ENCODE data around the gene SLC35G6. TPM values are rescaled to one million over a fixed set of nuclear protein-coding genes. Genes with fewer than 3 reads are reported as not detected.
"Not testable (repeated sequence)": the region's sequence is repeated elsewhere in the genome, so short reads cannot be mapped to it uniquely, and the experiment has no call there.

SLC35G6 gene
- total RNA-seq, 1 experiment from 2014 or later: not detected

DNA sequence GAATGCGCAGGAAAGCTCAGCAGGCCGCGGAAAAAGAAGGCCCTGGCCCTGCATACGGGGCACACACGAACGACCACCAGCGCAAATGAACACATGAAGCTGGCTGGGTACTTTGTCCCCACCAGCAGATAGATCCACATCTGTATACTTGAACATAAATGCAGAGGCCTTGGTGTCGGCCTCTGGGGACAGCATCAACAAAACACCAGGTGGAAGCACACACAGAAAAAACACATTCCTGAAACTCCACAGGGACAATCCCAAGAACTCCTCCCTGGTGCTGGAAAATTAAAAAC is 1.2 kb upstream of the SLC35G6 start:
- DNase-seq: no peak
- H3K27me3 ChIP-seq (ENCODE audit: control insufficient read depth, insufficient read depth, low read length): no peaks in the 10 kb centered on the region
- H3K4me3 ChIP-seq (ENCODE audit: insufficient read depth, low read depth, low read length): peak overlapping the region; percentile 70
- H3K36me3 ChIP-seq (replicated peaks; ENCODE audit: control insufficient read depth, insufficient read depth, low read length): no peaks in the 10 kb centered on the region

DNA sequence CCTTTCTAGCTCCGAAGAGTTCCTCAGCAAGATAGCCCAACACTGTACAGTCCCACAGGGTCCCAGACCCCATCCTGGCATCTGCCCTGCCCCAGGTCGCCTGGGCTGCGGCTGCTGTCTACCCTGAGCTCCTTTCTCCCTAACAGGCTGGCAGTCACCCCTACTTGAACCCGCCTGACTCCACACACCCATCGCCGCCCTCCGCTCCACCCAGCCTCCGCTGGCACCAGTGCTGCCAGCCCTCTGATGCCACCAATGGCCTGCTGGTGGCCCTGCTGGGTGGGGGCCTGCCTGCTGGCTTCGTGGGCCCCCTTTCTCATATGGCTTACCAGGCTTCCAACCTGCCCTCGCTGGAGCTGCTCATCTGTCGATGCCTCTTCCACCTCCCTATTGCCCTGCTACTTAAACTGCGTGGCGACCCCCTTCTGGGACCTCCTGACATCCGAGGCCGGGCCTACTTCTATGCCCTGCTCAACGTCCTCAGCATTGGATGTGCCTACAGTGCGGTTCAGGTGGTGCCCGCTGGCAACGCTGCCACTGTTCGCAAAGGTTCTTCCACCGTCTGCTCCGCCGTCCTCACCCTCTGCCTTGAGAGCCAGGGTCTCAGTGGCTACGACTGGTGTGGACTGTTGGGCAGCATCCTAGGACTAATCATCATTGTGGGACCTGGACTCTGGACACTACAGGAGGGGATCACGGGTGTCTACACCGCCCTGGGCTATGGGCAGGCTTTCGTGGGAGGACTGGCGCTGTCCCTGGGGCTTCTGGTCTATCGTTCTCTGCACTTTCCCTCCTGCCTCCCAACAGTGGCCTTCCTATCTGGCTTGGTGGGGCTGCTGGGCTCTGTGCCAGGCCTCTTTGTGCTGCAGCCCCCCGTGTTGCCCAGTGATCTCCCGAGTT is 846 bp downstream of the SLC35G6 start:
- not testable (repeated sequence) for H3K36me3 ChIP-seq (replicated peaks; ENCODE audit: control insufficient read depth, insufficient read depth, low read length); H3K27me3 ChIP-seq (ENCODE audit: control insufficient read depth, insufficient read depth, low read length); DNase-seq; H3K4me3 ChIP-seq (ENCODE audit: insufficient read depth, low read depth, low read length)

DNA sequence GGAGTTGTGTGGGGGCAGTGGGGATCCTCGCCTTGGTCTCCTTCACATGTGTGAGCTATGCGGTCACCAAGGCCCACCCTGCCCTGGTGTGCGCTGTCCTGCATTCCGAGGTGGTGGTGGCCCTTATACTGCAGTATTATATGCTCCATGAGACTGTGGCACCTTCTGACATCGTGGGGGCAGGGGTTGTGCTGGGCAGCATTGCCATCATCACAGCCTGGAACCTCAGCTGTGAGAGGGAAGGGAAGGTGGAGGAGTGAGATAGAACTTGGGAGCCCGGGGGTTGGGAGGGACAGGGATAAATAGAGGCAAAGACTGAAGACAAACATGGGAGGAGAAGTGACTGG is 1.5 kb downstream of the SLC35G6 start:
- not testable (repeated sequence) for H3K4me3 ChIP-seq (ENCODE audit: insufficient read depth, low read depth, low read length); DNase-seq; H3K36me3 ChIP-seq (replicated peaks; ENCODE audit: control insufficient read depth, insufficient read depth, low read length); H3K27me3 ChIP-seq (ENCODE audit: control insufficient read depth, insufficient read depth, low read length)

DNA sequence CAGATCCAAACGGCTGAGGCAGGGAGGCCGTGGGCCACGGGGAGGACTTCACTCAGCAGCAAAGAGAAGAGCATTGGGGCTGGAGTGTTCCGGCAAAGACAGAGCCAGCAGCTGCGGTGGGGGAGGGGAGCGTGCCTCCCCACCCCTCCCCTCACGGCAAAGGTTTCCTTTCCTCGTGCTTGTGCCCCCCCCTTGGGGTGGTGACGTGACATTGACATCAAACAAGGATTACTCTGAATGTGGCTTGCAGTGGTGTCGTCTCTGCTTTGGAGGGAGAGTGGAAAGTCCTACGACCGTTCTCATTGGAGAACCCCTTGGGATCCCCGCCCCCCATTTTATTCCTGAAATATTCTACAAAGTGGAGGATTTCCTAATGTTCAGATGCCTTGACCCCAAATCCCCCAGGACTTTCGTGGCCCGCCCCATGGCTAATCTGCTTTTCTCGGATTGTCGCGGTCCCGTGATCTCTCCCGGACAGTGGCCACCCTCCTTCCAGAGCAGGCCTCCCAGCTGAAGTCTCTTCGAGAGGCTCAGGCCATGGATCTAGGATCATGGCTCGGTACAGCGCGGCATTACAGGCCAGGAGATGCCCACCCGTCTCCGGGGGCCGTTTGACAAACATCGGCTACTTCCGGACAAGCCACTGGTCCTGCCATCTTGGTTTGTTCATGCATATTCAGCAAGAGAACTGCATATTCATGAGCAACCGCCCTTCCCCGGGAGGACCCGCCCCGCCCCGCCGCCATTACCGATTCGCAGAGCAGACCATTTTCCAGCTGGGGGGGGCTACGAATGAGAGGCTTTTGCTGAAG is 2.2 kb downstream of the SLC35G6 start:
- Histone ChIP-seq H3K27me3 (ENCODE audit: control insufficient read depth, insufficient read depth, low read length) (no peaks in the 10 kb centered on the region), H3K36me3 (replicated peaks; ENCODE audit: control insufficient read depth, insufficient read depth, low read length) (peaks cover 2% of the 10 kb centered on the region; the same call in 1 of the 2 replicates), H3K4me3 (ENCODE audit: insufficient read depth, low read depth, low read length) (peak overlapping the region; percentile 59)
- DNase-seq: peak; percentile 95

GRCh38 chr17:7484067-7484918 is 3.0 kb downstream of the SLC35G6 start, which contains the start of gene POLR2A:
Gene POLR2A, plus strand, starts transcription at chr17:7484366.
- peak within 1 kb of the TSS; percentile 59 for H3K4me3 ChIP-seq (ENCODE audit: insufficient read depth, low read depth, low read length)
- peaks cover 2% of the 10 kb centered on the region; the same call in 1 of the 2 replicates for H3K36me3 ChIP-seq (replicated peaks; ENCODE audit: control insufficient read depth, insufficient read depth, low read length)
- no peaks in the 10 kb centered on the region for H3K27me3 ChIP-seq (ENCODE audit: control insufficient read depth, insufficient read depth, low read length)
- DNase-seq: peak; percentile 100

DNA sequence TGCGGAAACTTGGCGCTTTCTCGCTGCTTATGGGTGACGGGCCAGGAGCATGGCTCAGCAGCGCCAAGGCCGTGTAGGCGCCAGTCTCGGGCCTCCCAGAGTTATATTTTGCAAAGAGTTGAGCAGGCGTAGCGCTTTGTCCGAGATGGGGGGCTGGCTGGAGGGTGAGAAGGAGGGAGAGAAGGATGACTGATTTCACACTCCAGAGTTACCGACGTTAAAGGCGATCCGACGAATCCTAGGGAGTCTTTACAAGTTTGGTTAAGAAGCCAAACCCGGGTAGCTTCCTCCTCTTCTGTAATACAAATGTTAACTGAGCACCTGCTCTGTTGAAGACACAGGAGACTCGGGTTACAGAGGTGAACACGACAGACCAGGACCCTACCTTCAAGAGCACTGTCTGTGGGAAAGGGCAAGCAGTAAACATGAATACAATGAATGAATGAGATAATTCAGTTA is 3.7 kb downstream of the SLC35G6 start:
- H3K27me3 ChIP-seq (ENCODE audit: control insufficient read depth, insufficient read depth, low read length): no peaks in the 10 kb centered on the region
- no peak for DNase-seq
- peak overlapping the region; percentile 59 for H3K4me3 ChIP-seq (ENCODE audit: insufficient read depth, low read depth, low read length)
- peaks cover 2% of the 10 kb centered on the region; the same call in 1 of the 2 replicates for H3K36me3 ChIP-seq (replicated peaks; ENCODE audit: control insufficient read depth, insufficient read depth, low read length)

DNA sequence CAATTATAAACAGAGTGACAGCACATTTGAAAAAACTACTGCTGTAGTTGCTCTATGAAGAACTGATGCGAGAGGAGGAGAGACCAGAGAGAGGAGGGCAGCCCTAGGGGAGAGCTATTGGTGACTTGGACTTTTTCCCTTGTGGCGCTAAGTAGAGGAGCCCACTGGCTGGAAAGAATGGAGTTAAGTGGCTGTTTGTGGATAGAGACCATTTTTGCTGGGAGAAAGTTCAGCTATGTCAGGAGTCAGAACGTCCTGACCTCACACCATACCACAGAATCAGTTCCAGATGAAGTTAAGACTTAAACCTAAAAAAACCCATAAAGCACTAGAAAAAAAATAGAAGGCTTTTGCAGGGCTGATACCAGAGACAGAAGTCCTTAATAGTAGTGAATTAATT is 4.9 kb downstream of the SLC35G6 start:
- no peak for DNase-seq
- no peaks in the 10 kb centered on the region for H3K27me3 ChIP-seq (ENCODE audit: control insufficient read depth, insufficient read depth, low read length)
- peaks cover 2% of the 10 kb centered on the region; the same call in 1 of the 2 replicates for H3K36me3 ChIP-seq (replicated peaks; ENCODE audit: control insufficient read depth, insufficient read depth, low read length)
- no peak overlapping the region for H3K4me3 ChIP-seq (ENCODE audit: insufficient read depth, low read depth, low read length)

DNA sequence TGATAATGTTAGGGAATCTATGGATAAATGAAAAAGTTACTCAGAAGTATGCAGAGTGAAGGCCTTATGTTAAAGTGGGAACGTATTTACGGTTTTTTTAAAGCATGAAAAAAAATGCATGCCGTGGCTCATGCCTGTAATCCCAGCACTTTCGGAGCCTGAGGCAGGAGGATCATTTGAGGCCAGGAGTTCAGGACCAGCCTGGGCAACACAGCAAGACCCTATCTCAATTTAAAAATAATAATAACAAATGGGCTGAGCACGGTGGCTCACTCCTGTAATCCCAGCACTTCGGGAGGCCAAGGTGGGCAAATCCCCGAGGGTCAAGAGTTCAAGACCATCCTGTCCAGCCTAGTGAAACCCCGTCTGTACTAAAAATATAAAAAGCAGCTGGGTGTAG is 8.9 kb downstream of the SLC35G6 start:
- Histone ChIP-seq H3K27me3 (ENCODE audit: control insufficient read depth, insufficient read depth, low read length) (no peaks in the 10 kb centered on the region), H3K36me3 (replicated peaks; ENCODE audit: control insufficient read depth, insufficient read depth, low read length) (peaks cover 3% of the 10 kb centered on the region; the same call in 1 of the 2 replicates), H3K4me3 (ENCODE audit: insufficient read depth, low read depth, low read length) (no peak overlapping the region)
- no peak for DNase-seq

GRCh38 chr17:7491583-7491982 is 10.3 kb downstream of the SLC35G6 start:
- Histone ChIP-seq H3K27me3 (ENCODE audit: control insufficient read depth, insufficient read depth, low read length) (no peaks in the 10 kb centered on the region), H3K4me3 (ENCODE audit: insufficient read depth, low read depth, low read length) (no peak overlapping the region), H3K36me3 (replicated peaks; ENCODE audit: control insufficient read depth, insufficient read depth, low read length) (peaks cover 4% of the 10 kb centered on the region)
- DNase-seq: no peak

- no peaks in the 10 kb centered on the region for H3K27me3 ChIP-seq (ENCODE audit: control insufficient read depth, insufficient read depth, low read length)
- H3K36me3 ChIP-seq (replicated peaks; ENCODE audit: control insufficient read depth, insufficient read depth, low read length): peaks cover 22% of the 10 kb centered on the region
- DNase-seq: no peak
- no peak overlapping the region for H3K4me3 ChIP-seq (ENCODE audit: insufficient read depth, low read depth, low read length)
Measured at GRCh38 chr17:7493941-7494340, 12.7 kb downstream of the SLC35G6 start.

GRCh38 chr17:7495906-7496434 is 14.7 kb downstream of the SLC35G6 start:
- H3K36me3 ChIP-seq (replicated peaks; ENCODE audit: control insufficient read depth, insufficient read depth, low read length): peaks cover 35% of the 10 kb centered on the region
- H3K27me3 ChIP-seq (ENCODE audit: control insufficient read depth, insufficient read depth, low read length): no peaks in the 10 kb centered on the region
- DNase-seq: no peak
- no peak overlapping the region for H3K4me3 ChIP-seq (ENCODE audit: insufficient read depth, low read depth, low read length)

DNA sequence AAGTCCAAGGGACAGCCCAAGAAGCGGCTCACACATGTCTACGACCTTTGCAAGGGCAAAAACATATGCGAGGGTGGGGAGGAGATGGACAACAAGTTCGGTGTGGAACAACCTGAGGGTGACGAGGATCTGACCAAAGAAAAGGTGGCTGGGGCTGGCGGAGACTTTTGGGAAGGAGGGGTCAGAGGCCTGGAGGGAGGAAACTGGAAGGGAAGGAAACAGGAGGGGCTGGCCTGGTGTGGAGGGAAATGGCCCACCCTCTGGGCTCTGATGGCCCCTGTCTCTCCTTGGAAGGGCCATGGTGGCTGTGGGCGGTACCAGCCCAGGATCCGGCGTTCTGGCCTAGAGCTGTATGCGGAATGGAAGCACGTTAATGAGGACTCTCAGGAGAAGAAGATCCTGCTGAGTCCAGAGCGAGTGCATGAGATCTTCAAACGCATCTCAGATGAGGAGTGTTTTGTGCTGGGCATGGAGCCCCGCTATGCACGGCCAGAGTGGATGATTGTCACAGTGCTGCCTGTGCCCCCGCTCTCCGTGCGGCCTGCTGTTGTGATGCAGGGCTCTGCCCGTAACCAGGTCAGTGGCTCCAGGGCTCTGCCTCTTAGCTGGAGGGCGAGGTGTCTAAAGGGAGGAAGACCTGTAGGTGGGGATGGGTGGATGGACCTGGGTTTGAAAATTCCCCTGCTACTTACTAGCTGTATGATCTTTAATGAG is 15.4 kb downstream of the SLC35G6 start:
- no peak overlapping the region for H3K4me3 ChIP-seq (ENCODE audit: insufficient read depth, low read depth, low read length)
- H3K27me3 ChIP-seq (ENCODE audit: control insufficient read depth, insufficient read depth, low read length): no peaks in the 10 kb centered on the region
- no peak for DNase-seq
- peaks cover 42% of the 10 kb centered on the region for H3K36me3 ChIP-seq (replicated peaks; ENCODE audit: control insufficient read depth, insufficient read depth, low read length)

- peaks cover 48% of the 10 kb centered on the region for H3K36me3 ChIP-seq (replicated peaks; ENCODE audit: control insufficient read depth, insufficient read depth, low read length)
- H3K4me3 ChIP-seq (ENCODE audit: insufficient read depth, low read depth, low read length): no peak overlapping the region
- DNase-seq: no peak
- no peaks in the 10 kb centered on the region for H3K27me3 ChIP-seq (ENCODE audit: control insufficient read depth, insufficient read depth, low read length)
Measured at GRCh38 chr17:7497228-7497627, 16.0 kb downstream of the SLC35G6 start.

Measured in H7 (cell line).